ENCODE data around the gene PSMG2.
"Not testable (repeated sequence)": the region's sequence is repeated elsewhere in the genome, so short reads cannot be mapped to it uniquely, and the experiment has no call there.

The PSMG2 gene

GRCh38 chr18:12726331-12726730 lies 23.5 kb downstream of the PSMG2 start:
- DNase-seq, result no peak

GRCh38 chr18:12726774-12727550 lies 24.1 kb downstream of the PSMG2 start:
- DNase-seq, result peak; percentile 84

- no peak for DNase-seq
These were observed 34.5 kb downstream of the PSMG2 start for GRCh38 chr18:12737243-12737902.

GRCh38 chr18:12741351-12741750 lies 38.5 kb downstream of the PSMG2 start:
- DNase-seq, result peak; percentile 82

- DNase-seq, result no peak
These were observed 39.6 kb downstream of the PSMG2 start for GRCh38 chr18:12742453-12742852.

GRCh38 chr18:12744103-12744502 lies 41.3 kb downstream of the PSMG2 start:
- peak; percentile 68 for DNase-seq

GRCh38 chr18:12745095-12745795 lies 42.4 kb downstream of the PSMG2 start:
- no peak for DNase-seq

GRCh38 chr18:12747530-12748315 lies 44.9 kb downstream of the PSMG2 start:
- DNase-seq, result no peak

- no peak for DNase-seq
These were observed 45.8 kb downstream of the PSMG2 start for GRCh38 chr18:12748671-12749070.

GRCh38 chr18:12749121-12749520 lies 46.3 kb downstream of the PSMG2 start:
- no peak for DNase-seq

GRCh38 chr18:12750076-12750714 lies 47.4 kb downstream of the PSMG2 start:
- DNase-seq, result peak; percentile 98

- no peak for DNase-seq
These were observed 48.1 kb downstream of the PSMG2 start for GRCh38 chr18:12750715-12751502.

- DNase-seq, result no peak
These were observed 48.7 kb downstream of the PSMG2 start for GRCh38 chr18:12751503-12751884.

- DNase-seq, result no peak
These were observed 49.0 kb downstream of the PSMG2 start for GRCh38 chr18:12751891-12752290.

GRCh38 chr18:12754511-12754910 lies 51.7 kb downstream of the PSMG2 start:
- no peak for DNase-seq

GRCh38 chr18:12755606-12756005 lies 52.8 kb downstream of the PSMG2 start:
- DNase-seq, result not testable (repeated sequence)

- DNase-seq, result not testable (repeated sequence)
These were observed 53.9 kb downstream of the PSMG2 start for GRCh38 chr18:12756619-12757239.

GRCh38 chr18:12758566-12758965 lies 55.7 kb downstream of the PSMG2 start:
- not testable (repeated sequence) for DNase-seq

- peak; percentile 49 for DNase-seq
These were observed 62.3 kb downstream of the PSMG2 start for GRCh38 chr18:12765126-12765525.

- no peak for DNase-seq
These were observed 62.7 kb downstream of the PSMG2 start for GRCh38 chr18:12765586-12765985.

- DNase-seq, result no peak
These were observed 64.2 kb downstream of the PSMG2 start for GRCh38 chr18:12766986-12767433.
